ENCODE results near the gene SLC5A2. TPM values are rescaled to one million over a fixed set of nuclear protein-coding genes. Genes with fewer than 3 reads are reported as not detected.
"Not testable (repeated sequence)": the region's sequence is repeated elsewhere in the genome, so short reads cannot be mapped to it uniquely, and the experiment has no call there.

The SLC5A2 gene
- total and polyA plus RNA-seq, 2 experiments from 2014 or later, result 4.7 TPM; not detected in 1

- no peaks in the 10 kb centered on the region for H3K36me3 ChIP-seq (ENCODE audit: low read depth)
- no peaks in the 10 kb centered on the region for H3K79me2 ChIP-seq (ENCODE audit: insufficient read depth)
- no peaks in the 10 kb centered on the region for H3K9me3 ChIP-seq (ENCODE audit: low read depth)
- no peaks in the 10 kb centered on the region for H3K27me3 ChIP-seq (replicated peaks; ENCODE audit: insufficient read depth)
- no peaks in the 10 kb centered on the region for H3K9me2 ChIP-seq (ENCODE audit: insufficient read depth)
- in situ Hi-C loops (cut with MboI), result loop anchor here (25.0 kb wide), 1 partner anchor 452 kb away; the partner anchor contains the start of gene HSD3B7
- H3K4me2 ChIP-seq (ENCODE audit: unreplicated experiment), result no peak overlapping the region
- H3K4me3 ChIP-seq, result no peak overlapping the region
- H3F3A ChIP-seq (ENCODE audit: insufficient read depth), result peaks cover 20% of the 10 kb centered on the region
- H3K27ac ChIP-seq, result no peak overlapping the region
- no peak for DNase-seq
- no peaks in the 10 kb centered on the region for H4K20me1 ChIP-seq (ENCODE audit: insufficient read depth)
- no peak overlapping the region for H3K9ac ChIP-seq
- H2AFZ ChIP-seq, result no peak overlapping the region
- TF ChIP-seq EZH2 (IDR thresholded peaks at IDR 0.05; ENCODE audit: insufficient read depth, poor library complexity, severe bottlenecking), result no peak
- no peak for TF ChIP-seq EZH2phosphoT487 (IDR thresholded peaks at IDR 0.05; ENCODE audit: insufficient read depth, low read depth)
- H3K4me1 ChIP-seq (ENCODE audit: insufficient read depth), result no peaks in the 10 kb centered on the region
- whole genome bisulfite sequencing, 2 experiments (ENCODE audit: low coverage in 1 of 2, low lambda C conversion rate in 2 of 2, missing lambda C conversion rate in 2 of 2), result 72 to 85% methylated on average over 3 of the region's 3 CpGs
Measured at GRCh38 chr16:31439519-31439918, 43.4 kb upstream of the SLC5A2 start.

- no peak for TF ChIP-seq EZH2phosphoT487 (IDR thresholded peaks at IDR 0.05; ENCODE audit: insufficient read depth, low read depth)
- no peak for TF ChIP-seq EZH2 (IDR thresholded peaks at IDR 0.05; ENCODE audit: insufficient read depth, poor library complexity, severe bottlenecking)
- 42 to 47% methylated on average over 4 of the region's 4 CpGs for WGBS, 2 experiments (ENCODE audit: low coverage in 1 of 2, low lambda C conversion rate in 2 of 2, missing lambda C conversion rate in 2 of 2)
- Histone ChIP-seq H3K27me3 (replicated peaks; ENCODE audit: insufficient read depth) (no peaks in the 10 kb centered on the region), H3K4me2 (ENCODE audit: unreplicated experiment) (no peak overlapping the region), H4K20me1 (ENCODE audit: insufficient read depth) (no peaks in the 10 kb centered on the region), H3K9me3 (ENCODE audit: low read depth) (no peaks in the 10 kb centered on the region), H2AFZ (no peak overlapping the region), H3K9ac (no peak overlapping the region), H3K27ac (no peak overlapping the region), H3F3A (ENCODE audit: insufficient read depth) (peaks cover 20% of the 10 kb centered on the region), H3K4me3 (no peak overlapping the region), H3K36me3 (ENCODE audit: low read depth) (no peaks in the 10 kb centered on the region), H3K4me1 (ENCODE audit: insufficient read depth) (no peaks in the 10 kb centered on the region), H3K9me2 (ENCODE audit: insufficient read depth) (no peaks in the 10 kb centered on the region), H3K79me2 (ENCODE audit: insufficient read depth) (no peaks in the 10 kb centered on the region)
- in situ Hi-C loops (cut with MboI), result loop anchor here (10.0 to 25.0 kb wide), 2 partner anchors 236 to 453 kb away; partner anchors contain the start of genes HSD3B7 and PYCARD
- DNase-seq, result peak; percentile 22
Measured at GRCh38 chr16:31440516-31441184, 42.3 kb upstream of the SLC5A2 start.

GRCh38 chr16:31441956-31442355 lies 41.0 kb upstream of the SLC5A2 start:
- in situ Hi-C loops (cut with MboI), result loop anchor here (10.0 to 25.0 kb wide), 2 partner anchors 237 to 455 kb away; partner anchors contain the start of genes HSD3B7 and PYCARD
- 43 to 55% methylated on average over 27 to 34 of the region's 34 CpGs for WGBS, 2 experiments (ENCODE audit: low coverage in 1 of 2, low lambda C conversion rate in 2 of 2, missing lambda C conversion rate in 2 of 2)
- Histone ChIP-seq H3K36me3 (ENCODE audit: low read depth) (no peaks in the 10 kb centered on the region), H3K4me3 (peak overlapping the region; percentile 82), H3K9me2 (ENCODE audit: insufficient read depth) (no peaks in the 10 kb centered on the region), H3K4me2 (ENCODE audit: unreplicated experiment) (peak overlapping the region; percentile 85), H3K27me3 (replicated peaks; ENCODE audit: insufficient read depth) (no peaks in the 10 kb centered on the region), H3F3A (ENCODE audit: insufficient read depth) (peaks cover 20% of the 10 kb centered on the region), H3K79me2 (ENCODE audit: insufficient read depth) (no peaks in the 10 kb centered on the region), H2AFZ (peak overlapping the region; percentile 88; the same call in 1 of the 2 replicates), H3K4me1 (ENCODE audit: insufficient read depth) (no peaks in the 10 kb centered on the region), H3K9ac (peak overlapping the region; percentile 83), H3K9me3 (ENCODE audit: low read depth) (no peaks in the 10 kb centered on the region), H4K20me1 (ENCODE audit: insufficient read depth) (no peaks in the 10 kb centered on the region), H3K27ac (no peak overlapping the region)
- DNase-seq, result peak; percentile 14
- TF ChIP-seq EZH2 (IDR thresholded peaks at IDR 0.05; ENCODE audit: insufficient read depth, poor library complexity, severe bottlenecking), result no peak

- not testable (repeated sequence) for H3K27me3 ChIP-seq (replicated peaks; ENCODE audit: insufficient read depth); H3K4me3 ChIP-seq; H3F3A ChIP-seq (ENCODE audit: insufficient read depth); H3K9ac ChIP-seq; H3K9me3 ChIP-seq (ENCODE audit: low read depth); H2AFZ ChIP-seq; H3K36me3 ChIP-seq (ENCODE audit: low read depth); H3K4me2 ChIP-seq (ENCODE audit: unreplicated experiment); H3K4me1 ChIP-seq (ENCODE audit: insufficient read depth); DNase-seq; H3K79me2 ChIP-seq (ENCODE audit: insufficient read depth); H3K9me2 ChIP-seq (ENCODE audit: insufficient read depth); H3K27ac ChIP-seq; H4K20me1 ChIP-seq (ENCODE audit: insufficient read depth)
- WGBS, 2 experiments (ENCODE audit: low coverage in 1 of 2, low lambda C conversion rate in 2 of 2, missing lambda C conversion rate in 2 of 2), result 63 to 65% methylated on average over 6 of the region's 6 CpGs
- in situ Hi-C loops (cut with MboI), result loop anchor here (10.0 to 25.0 kb wide), 2 partner anchors 241 to 459 kb away; partner anchors contain the start of genes HSD3B7 and PYCARD
Measured at GRCh38 chr16:31445931-31446330, 37.0 kb upstream of the SLC5A2 start.

Data from GM23248 (cell line).